Measurements from ENCODE around the gene TPX2. TPM values are rescaled to one million over a fixed set of nuclear protein-coding genes. Genes with fewer than 3 reads are reported as not detected.
"Not testable (repeated sequence)": the region's sequence is repeated elsewhere in the genome, so short reads cannot be mapped to it uniquely, and the experiment has no call there.

TPX2 gene
- total RNA-seq, 1 donor from 2014 or later = 1.1 TPM

GRCh38 chr20:31720486-31721407, 18.3 kb upstream of the TPX2 start:
- DNase-seq (ENCODE audit: low spot score) = peak; percentile 74

GRCh38 chr20:31721408-31722256, 17.5 kb upstream of the TPX2 start:
- peak; percentile 72 for DNase-seq (ENCODE audit: low spot score)

- DNase-seq (ENCODE audit: low spot score) = peak; percentile 94
Measured at GRCh38 chr20:31722257-31723068, 16.6 kb upstream of the TPX2 start, which contains the start of gene BCL2L1. Gene BCL2L1, minus strand, starts transcription at chr20:31722868. Its CDS starts 650 bp downstream, at chr20:31722218.

GRCh38 chr20:31723069-31723318, 16.1 kb upstream of the TPX2 start:
- DNase-seq (ENCODE audit: low spot score) = no peak

GRCh38 chr20:31723319-31724078, 15.6 kb upstream of the TPX2 start:
- DNase-seq (ENCODE audit: low spot score) = peak; percentile 100

- DNase-seq (ENCODE audit: low spot score) = no peak
Measured at GRCh38 chr20:31731321-31731717, 7.8 kb upstream of the TPX2 start.

- no peak for DNase-seq (ENCODE audit: low spot score)
Measured at GRCh38 chr20:31739550-31739977, 474 bp downstream of the TPX2 start.

- no peak for DNase-seq (ENCODE audit: low spot score)
Measured at GRCh38 chr20:31740208-31740607, 1.1 kb downstream of the TPX2 start.

GRCh38 chr20:31740656-31741323, 1.7 kb downstream of the TPX2 start:
- DNase-seq (ENCODE audit: low spot score) = no peak

- DNase-seq (ENCODE audit: low spot score) = no peak
Measured at GRCh38 chr20:31746068-31746878, 7.2 kb downstream of the TPX2 start.

- DNase-seq (ENCODE audit: low spot score) = not testable (repeated sequence)
Measured at GRCh38 chr20:31747028-31747427, 7.9 kb downstream of the TPX2 start.

GRCh38 chr20:31747640-31748039, 8.6 kb downstream of the TPX2 start:
- DNase-seq (ENCODE audit: low spot score) = no peak

- DNase-seq (ENCODE audit: low spot score) = no peak
Measured at GRCh38 chr20:31749223-31749622, 10.1 kb downstream of the TPX2 start.

GRCh38 chr20:31751126-31751525, 12.0 kb downstream of the TPX2 start:
- no peak for DNase-seq (ENCODE audit: low spot score)

GRCh38 chr20:31757254-31757653, 18.2 kb downstream of the TPX2 start:
- DNase-seq (ENCODE audit: low spot score) = no peak

GRCh38 chr20:31758521-31758920, 19.4 kb downstream of the TPX2 start:
- no peak for DNase-seq (ENCODE audit: low spot score)

GRCh38 chr20:31758991-31759390, 19.9 kb downstream of the TPX2 start:
- no peak for DNase-seq (ENCODE audit: low spot score)

GRCh38 chr20:31759836-31760518, 20.9 kb downstream of the TPX2 start:
- DNase-seq (ENCODE audit: low spot score) = no peak

Measured in mesenteric fat pad (tissue), 1 donor.